NCI-H748 (cell line): Measurements from ENCODE around the gene SLIT1.
A peak's percentile ranks its signal among the peaks of the same experiment; 100 is the strongest.
"Not testable (repeated sequence)": the region's sequence is repeated elsewhere in the genome, so short reads cannot be mapped to it uniquely, and the experiment has no call there.

Source experiments
- DNase-seq: peaks from one replicate; lab custom pipeline; 2025; ENCODE audit not compliant: unreplicated experiment; lab: John Stamatoyannopoulos, UW

The SLIT1 gene

DNA sequence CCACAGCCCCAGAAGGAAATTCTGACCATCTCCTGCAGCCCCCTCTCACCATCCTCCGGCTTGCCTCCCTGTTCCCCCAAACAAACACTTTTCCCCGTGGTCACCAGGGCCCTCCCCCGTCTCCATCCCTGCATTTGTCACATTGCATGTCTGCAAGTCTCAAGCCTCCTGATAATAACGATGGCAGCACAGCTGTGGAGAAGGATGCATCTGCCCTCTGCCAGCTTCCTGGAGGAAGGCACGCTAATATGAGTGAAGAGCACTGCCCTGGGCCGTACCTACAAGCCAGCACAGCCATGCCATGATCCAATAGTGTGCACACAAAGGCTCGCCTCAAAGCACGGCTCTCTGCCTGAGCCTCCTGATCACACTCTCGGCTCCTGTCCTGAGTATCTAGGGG lies 98.5 kb downstream of the SLIT1 start:
- DNase-seq: no peak

DNA sequence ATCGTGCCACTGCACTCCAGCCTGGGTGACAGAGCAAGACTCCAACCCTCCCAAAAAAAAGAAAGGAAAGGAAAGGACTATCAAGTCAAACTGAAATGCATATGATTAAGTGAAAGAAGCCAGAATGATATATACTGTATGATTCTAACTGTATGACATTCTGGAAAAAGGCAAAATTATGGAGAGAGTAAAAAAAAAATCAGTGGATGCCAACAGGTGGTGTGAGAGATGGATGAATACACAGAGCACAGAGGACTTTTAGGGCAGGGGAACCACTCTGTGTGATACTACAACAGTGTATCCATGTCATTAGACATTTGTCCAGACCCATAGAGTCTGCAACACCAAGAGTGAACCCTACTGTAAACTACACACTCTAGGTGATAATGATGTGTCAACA lies 99.2 kb downstream of the SLIT1 start:
- DNase-seq: no peak

DNA sequence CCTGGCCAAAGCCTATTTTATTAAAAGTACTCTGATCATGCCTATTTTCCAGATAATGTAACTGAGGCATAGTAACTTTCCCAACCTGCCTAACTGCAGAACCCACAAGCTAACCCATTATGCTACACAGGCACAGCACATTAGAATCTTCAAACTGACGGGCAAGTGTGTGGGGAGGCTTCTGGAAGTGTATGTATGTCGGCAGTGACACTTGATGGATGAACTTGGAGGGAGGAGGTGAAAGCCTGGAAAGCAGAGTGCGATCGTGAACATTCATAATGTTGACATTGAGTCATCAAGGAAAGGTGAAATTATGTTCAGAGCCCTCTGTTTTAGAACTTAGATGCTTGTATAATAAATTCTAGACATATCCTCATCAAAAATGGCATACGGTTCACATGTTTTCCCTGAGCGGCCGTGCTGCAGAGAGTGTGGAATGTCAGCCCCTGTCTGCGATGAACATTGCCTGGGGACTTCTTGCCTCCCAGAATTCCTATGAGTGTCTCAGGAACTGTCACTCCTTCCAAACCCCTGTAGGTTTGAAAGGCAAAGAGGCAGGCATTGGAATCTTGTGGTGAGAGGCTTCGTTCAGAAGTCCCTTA lies 102.4 kb downstream of the SLIT1 start:
- no peak for DNase-seq

DNA sequence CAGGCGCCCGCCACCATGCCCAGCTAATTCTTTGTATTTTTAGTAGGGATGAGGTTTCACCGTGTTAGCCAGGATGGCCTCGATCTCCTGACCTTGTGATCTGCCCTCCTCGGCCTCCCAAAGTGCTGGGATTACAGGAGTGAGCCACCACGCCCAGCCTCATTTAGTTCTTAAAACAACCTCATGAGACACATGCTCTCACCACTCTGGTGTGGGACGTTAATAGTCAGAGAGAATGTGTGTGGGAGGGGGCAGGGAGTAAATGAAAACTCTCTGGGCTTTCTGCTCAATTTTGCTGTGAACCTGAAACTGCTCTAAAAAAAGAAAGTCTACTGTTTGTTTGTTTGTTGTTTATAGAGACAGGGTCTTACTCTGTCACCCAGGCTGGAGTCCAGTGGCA lies 103.2 kb downstream of the SLIT1 start:
- not testable (repeated sequence) for DNase-seq

DNA sequence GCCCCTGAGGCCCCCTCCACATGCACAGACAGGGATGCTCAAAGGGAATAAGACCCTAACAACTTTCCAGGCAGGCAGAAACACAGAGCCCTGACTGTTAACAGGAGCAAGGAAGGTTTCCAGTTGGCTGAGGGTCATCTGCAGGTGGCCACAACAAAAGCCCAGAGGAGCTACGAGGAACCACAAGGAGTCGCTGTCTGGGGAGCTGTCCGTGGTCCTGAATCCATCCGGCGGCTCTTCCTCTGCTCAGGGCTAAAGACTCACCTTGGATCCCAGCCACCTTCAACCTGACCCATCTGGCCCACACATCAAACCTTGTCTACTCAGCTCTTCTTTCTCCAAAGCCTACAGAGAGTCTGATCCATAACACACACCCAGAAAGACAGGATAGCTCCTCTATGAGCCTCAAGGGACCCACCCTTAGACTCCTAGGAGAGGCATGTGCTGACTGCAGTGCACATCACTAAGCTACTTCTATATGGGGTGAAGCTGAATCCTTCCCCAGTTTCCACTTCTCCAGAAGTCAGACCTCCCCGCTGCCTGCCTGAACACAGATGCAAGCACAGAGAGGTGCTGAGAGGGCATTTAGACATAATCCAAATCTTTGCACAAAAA lies 104.0 kb downstream of the SLIT1 start:
- no peak for DNase-seq

DNA sequence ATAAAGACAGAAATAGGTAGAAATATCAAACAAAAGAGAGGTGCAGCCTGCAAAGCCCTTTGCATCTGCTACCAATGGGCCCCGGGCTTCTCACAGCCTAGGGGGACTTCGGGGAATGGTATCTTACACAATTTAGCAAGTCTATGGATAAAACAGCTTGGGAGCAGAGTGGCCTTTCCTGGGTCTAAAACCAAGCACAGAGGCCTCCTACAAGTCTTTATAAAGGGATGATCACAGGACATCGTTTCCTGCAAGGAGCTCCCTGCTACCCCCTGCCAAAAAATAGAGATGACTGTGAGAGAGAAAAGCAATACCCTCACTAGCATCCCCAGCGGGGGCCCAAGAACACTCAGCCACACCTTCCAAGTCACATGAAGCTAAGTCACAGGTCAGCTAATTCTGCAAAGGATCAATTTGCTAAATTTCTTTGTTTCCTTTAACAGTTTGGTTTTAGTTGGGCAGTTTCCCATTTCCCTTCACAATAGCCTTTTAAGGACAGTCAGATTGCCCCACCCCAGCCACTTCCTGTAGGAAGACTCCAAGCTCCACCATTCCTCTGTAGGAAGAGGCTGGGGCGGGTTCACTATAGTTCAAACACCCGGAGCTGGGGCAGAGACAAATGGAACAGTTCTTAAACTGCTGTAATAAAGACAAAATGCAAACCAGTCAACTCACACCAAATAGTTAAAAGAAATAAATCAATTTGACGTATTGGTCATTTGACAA lies 105.5 kb downstream of the SLIT1 start:
- no peak for DNase-seq

DNA sequence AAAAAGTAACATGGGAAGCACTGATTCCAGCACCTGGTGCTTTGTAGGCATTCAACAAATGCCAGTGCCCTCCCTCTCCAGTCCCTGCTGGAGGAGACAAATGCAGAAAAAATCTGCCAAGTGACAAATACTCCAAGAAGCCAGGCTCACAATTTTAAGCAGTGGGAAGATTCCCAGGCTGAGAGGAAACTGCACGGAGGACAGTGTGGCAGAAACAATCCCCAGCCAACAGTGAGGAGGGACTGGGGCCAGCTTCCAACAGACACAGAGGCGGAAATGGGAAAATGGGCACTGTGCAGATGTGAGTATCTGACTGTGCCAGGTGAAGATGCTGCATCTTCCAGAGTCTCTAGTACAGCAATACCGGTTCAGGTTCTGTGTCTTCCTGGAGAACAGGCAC lies 106.3 kb downstream of the SLIT1 start:
- no peak for DNase-seq

DNA sequence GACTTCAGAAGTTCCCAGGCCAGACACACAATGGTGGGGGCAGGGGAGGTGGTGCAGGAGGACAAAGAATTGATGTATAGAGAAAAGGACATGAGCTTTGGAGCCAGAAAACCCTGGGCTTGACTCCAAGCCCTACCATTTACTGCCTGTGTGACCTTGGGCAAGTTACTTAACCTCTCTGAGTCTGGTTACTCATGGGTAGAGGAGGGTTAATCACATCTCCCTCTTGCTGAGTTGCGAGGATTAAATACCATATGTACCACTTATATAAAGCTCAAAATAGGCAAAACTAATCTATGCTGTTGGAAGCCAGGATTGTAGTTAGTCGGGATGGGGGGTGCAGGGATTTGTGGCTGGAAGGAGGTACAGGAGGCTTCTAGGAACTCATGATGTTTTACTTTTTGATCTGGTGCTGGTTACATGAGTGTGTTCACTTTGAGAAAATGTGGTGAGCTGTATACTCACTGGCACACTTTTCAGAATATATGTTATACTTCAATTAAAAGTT lies 106.8 kb downstream of the SLIT1 start:
- DNase-seq: no peak

DNA sequence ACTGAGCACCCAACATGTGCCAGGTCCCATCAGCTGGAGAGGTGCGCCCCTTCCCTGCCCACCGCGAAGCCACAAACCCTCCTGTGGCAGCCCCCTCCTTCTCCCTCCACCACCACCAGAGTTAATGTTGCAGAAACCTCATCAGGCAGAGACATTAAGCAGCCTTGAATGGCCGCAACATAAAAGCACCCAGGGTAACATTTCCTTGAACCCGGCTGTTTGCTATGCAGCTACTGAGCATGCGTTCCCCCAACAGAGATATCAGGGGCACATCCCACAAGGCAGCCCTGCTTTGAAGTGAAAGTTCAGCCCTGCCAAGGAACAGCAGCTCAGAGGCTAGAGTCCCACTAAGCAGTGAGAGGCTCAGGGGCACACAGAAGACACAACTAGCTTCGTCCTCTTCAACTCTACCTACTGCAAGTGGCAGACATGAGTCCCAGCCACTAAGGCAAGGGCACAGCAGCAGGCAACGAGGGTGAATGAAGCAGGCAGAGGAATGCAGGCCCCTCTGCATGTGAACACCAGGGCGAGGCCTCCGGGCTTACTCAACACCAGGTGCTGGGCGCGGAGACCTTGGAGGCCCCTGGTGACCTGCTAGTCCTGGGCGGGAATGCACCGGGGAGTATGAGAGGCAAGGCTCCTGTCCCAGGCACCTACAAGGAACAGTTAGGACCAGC lies 107.4 kb downstream of the SLIT1 start:
- DNase-seq: no peak

DNA sequence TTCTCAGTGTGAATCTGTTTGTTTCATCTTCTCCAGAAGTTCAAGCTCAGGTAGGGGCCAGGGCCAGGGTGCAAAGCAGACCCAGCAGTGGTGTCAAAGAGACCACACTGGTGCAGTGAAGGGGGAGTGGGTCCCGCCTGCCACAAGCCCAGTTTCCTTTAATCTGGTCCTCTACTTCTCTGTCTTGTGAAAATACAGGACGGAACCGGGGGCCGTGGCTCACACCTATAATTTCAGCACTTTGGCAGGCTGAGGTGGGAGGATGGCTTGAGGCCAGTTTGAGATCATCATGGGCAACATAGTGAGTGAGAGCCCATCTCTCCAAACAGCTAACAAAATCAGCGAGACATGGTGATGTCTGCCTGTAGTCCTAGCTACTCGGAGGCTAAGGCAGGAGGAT lies 109.0 kb downstream of the SLIT1 start:
- DNase-seq: no peak

DNA sequence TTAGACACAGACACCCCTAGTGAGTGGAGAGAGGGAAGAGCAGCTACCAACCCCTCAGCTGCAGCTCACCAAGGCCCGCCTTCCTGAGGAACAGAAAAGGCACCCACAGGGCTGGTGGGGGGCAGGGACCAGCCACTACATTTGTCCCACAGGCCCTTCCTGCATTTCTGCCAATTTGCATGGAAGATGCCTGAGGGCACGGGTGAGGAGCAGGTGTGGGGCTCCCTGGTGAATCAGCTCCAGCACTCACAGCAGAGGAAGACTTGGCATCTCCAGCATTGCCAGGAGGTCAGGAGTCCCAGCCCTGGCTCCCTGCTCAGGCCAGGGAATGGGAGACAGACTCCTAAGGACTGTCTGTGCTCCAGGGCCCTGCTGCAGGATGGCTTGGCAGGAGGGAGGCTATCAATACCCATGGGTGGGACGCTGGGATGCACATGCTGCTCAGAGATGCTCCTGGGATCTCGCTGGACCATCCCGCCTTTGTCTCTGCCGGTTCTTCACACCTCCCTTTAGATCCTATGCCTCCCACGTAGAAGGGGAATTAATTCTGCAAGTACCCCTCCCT lies 109.7 kb downstream of the SLIT1 start:
- DNase-seq: no peak

DNA sequence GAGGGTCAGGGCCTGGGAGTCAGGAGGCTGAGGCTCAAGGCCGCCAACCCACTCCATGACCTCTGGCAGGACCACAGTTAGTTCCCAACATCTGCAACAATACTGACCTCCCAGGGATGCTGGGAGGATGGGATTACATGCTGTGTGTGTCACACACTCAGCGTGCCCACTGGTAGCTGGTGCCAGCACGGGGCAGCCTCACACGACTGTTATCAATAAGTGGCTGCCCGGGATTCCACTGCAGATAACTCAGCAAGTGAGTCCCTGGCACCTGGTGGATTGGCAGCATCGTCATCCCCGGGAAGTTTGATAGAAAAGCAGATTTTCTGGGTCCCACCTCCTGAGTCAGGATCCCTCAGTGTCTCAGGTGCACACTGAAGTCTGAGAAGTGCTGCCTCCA lies 110.3 kb downstream of the SLIT1 start:
- DNase-seq: no peak

DNA sequence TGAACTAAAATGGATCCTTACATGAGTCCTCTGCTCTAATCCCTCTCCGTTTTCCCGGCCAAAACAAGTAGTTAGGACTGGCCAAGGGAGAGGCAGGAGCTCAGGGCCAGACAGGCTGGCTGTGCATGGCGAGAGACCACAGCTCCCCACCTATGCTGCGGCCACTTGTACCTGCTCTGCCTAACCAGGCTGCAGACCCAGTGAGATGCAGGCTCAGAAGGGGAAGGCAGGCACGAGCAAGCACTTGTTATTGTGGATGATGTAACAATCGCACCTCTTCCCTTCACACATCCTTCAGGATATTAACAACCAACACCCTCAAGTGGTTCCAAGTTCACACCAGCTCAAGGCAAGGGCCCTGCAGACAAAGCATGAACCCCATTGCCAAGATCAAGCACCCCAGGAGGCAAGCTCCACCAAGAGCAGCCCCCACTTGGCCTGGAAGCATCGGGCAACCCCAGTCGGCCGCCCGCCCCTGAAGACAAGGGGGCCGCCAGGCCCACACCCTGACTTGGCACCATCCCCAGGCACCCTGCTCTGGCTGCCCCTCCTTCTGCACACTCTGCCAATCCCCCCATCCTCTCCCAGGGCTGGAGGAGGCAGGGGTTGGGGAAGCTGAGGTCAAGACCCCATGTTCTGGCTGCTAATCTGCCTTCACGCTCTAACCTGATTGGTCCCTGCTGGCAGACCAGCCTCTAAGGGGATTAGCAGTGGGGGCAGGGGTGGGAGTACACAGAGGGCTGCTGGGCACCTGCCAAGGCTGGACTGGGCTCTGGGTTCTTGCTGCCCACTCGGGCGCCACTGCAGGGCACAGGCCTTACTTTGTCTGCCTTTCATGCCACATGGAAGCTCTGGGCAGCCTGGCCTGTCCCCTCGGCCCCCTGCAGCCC lies 111.3 kb downstream of the SLIT1 start:
- no peak for DNase-seq

DNA sequence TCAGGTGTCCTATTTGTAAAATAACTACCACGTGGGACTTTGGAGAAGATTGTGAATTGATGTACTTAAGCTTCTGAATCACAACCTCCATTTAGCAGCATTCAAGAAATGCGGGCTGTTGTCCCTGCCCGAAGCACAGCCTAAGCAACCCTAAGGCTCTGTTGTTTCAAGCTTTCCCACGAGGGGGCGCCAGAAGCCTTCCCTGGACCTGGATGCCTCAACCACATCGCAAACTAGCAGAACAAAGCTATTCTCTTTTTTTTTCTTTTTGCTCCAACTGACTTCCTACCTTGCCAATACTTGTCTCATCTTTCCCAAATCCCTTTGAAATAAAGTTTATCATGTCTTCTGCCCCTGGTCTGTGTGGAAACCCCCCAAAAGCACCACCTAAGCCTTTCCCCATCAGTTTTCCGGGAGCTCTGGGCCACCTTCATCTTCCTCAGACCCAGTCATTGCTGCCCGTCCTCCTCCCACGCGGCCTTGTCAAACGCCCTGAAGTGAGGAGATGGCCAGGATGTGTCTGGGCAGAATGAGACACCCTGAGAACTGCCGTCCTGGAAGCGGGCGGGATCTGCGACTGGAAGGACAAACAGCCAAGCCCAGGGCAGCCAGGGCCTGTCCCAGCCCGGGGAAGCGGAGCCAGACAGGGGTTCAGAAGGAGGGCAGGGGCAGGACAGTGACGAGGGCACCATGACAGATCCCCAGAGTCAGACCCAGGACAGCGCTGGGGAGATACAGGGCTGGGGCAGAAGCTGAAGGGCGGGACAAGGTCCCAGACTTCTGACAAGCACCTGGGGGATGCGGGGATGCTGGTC lies 112.7 kb downstream of the SLIT1 start:
- DNase-seq: peak; percentile 60

DNA sequence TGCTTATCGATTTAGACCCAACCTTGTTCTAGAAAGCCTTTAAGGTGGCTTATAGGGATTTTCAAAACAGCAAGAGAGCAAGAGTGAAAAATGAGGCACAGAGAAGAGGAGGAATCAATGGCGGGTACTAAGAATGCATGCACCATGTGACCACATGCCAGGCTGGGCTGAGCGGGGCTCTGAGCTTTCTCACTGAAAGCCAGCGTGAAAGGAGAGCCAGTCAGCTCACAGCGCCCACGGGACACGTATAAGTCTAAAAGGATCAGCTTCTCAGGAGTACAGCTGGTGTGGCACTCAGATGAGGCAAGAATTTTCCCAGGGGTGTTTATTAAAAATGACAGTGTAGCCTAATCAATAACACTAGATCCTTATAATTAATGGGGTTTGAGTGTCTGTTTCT lies 114.3 kb downstream of the SLIT1 start:
- no peak for DNase-seq

DNA sequence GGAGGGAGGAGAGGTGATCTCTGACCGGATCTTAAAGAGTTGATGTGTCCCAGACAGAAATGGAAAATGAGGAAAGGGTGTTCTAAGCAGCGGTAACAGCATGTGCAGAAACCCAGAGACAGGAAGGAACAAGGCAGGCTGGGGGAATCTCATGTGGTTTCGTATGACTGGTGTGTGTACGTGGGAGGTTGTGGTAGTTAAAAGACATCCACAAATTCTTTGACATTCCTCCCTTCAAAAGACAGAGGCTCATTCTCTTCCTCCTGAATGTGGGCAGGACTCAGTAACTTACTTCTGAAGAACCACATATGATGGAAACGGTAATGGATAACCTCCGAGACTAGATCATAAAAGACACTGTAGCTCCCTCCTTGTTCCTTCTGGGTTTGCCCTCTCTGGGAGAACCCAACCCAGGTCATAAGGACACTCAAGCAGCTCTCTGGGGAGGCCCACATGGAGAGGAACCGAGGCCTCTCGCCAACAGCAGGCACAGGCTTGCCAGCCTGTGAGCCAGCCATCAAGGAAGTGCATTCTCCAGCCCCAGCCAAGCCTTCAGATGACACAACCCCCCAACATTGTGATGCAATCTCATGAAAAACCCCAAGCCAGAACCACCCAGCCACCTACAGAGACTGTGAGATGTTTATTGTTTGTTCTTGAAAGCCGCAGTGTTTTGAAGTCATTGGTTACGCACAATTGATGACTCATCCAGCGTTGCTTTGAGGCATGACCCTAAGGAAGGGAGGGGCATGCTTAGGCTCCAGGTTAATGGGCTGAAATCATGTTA lies 116.0 kb downstream of the SLIT1 start:
- DNase-seq: no peak

DNA sequence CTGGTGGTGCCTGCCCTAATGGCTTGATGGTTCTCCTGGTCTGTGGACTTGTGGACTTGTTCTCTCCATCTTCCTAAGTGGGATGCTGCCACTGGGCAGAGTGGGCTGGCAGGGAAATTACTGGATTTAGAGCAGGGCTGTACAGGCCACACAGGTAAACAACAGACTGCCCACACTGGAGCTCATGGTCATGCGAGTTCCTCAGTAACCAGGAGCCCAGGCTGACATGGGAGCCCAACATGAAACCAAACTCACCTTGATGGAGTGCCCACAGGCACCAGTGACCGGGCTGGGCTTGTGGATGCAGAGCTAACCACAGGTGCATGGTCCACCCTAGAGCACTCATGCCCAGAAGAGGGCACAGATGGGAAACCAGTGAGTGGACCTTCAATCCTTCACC lies 116.7 kb downstream of the SLIT1 start:
- DNase-seq: no peak

DNA sequence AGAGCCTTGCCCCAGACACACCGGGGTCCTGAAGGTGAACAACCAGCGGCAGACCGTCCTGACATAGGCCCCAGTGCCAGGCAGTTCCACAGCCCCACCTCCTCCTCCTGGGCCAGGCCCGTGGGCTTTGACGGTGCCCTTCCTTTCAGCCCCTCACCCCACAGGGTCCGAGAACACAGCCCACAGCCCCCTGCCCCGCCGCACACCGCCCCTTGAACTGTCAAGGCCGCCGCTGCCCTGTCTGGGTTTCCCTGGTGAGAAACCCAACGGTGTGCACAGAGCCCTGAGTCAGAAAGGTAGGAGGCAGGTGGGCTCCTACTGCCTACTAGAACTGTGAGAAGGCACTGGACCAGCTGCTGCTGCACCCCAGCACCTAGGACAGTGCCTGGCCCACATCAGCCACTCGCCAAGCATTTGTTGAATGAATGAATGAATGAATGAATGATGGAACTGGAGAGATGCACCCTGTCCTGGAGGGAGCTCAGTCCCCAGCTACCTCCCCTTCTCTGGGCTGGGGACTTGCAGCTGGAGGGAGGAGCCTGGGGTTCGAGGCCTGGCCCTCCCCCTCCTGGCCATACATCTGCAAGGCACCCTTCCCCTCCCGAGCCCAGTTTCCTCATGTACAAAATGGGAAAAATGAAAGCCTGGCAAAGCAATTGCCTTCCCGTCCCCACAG lies 117.9 kb downstream of the SLIT1 start:
- DNase-seq: no peak
